COR-L47 (cell line): ENCODE results near the gene ELK4.

ENCODE experiments used
- DNase-seq: peaks from one replicate; lab custom pipeline; 2025; lab: John Stamatoyannopoulos, UW

Gene ELK4

DNA sequence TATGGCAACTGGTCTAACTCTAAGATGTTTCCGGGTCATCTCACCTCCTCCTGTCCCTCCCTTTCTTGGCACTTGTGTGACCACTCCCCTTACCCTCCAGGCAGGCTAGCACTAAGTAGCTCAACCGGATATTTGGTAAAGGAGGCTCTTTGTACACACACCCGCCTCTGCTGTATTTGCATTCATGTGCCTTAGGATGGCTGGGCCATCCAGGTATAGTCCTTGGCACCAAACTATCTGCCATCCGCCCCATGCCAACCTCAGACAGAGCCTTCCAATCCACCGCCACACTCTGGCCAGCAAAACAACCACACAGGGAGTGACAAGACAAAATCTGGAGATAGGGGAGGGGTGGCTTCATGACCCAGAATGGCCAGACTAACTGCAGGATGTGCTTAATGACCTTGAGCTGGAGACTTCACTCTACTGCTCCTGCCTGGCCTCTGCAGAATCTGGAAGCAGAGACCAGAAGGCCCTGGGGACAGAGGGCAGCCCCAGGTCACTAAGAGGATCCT, 67.8 kb downstream of the ELK4 start:
- DNase-seq, result no peak

DNA sequence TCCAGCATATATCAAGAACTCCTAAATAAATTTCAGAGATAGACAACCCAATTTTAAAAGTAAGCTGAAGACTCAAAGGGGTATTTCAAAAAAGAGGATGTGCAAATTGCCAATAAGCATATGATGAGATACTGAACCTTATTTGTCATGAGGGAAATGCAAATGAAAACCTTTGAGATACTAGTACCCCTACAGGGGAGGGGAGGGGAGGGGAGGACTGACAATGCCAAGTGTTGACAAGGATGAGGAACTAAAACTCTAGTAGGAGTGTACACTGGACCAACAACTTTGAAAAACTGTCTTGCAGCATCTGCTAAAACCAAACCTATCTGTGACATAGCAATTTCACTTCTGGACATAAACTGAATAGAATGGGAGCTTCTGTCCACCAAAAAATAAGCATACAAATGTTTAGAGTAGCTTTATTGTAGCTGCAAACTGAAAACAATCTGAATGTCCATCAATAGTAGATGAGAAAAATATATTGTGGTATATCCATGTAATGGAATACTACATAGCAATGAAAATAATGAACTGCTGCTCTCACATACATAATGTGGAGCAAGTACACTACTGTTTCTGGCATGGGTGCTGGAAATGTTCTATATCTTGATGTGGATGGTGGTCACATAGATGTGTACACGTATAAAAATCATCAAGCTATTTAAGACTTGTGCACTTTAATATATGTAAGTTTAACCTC, 70.2 kb downstream of the ELK4 start:
- no peak for DNase-seq
